ENCODE results near the gene PLEKHH2.

Gene PLEKHH2

GRCh38 chr2:43812947-43813346 is 175.9 kb downstream of the PLEKHH2 start:
- Histone ChIP-seq H3K4me3 (ENCODE audit: low read depth, low read length) (no peak overlapping the region), H3K9me3 (ENCODE audit: control insufficient read depth, insufficient read depth, low read length) (no peaks in the 10 kb centered on the region), H3K36me3 (ENCODE audit: control insufficient read depth, insufficient read depth, low read length) (no peaks in the 10 kb centered on the region), H3K9ac (ENCODE audit: low read depth, low read length) (no peak overlapping the region), H3K27ac (ENCODE audit: low read depth, low read length) (no peak overlapping the region), H3K27me3 (ENCODE audit: control insufficient read depth, insufficient read depth, low read length) (no peaks in the 10 kb centered on the region), H3K4me1 (ENCODE audit: control insufficient read depth, insufficient read depth, low read length) (no peaks in the 10 kb centered on the region)

- Histone ChIP-seq H3K4me1 (ENCODE audit: control insufficient read depth, insufficient read depth, low read length) (no peaks in the 10 kb centered on the region), H3K4me3 (ENCODE audit: low read depth, low read length) (no peak overlapping the region), H3K36me3 (ENCODE audit: control insufficient read depth, insufficient read depth, low read length) (no peaks in the 10 kb centered on the region), H3K9me3 (ENCODE audit: control insufficient read depth, insufficient read depth, low read length) (no peaks in the 10 kb centered on the region), H3K27me3 (ENCODE audit: control insufficient read depth, insufficient read depth, low read length) (no peaks in the 10 kb centered on the region), H3K27ac (ENCODE audit: low read depth, low read length) (no peak overlapping the region), H3K9ac (ENCODE audit: low read depth, low read length) (no peak overlapping the region)
Measured at GRCh38 chr2:43814711-43815110, 177.7 kb downstream of the PLEKHH2 start.
